Type B pancreatic cell (in vitro differentiated cells): Measurements from ENCODE around the gene SDF2L1. TPM values are rescaled to one million over a fixed set of nuclear protein-coding genes. Genes with fewer than 3 reads are reported as not detected.
"Not testable (repeated sequence)": the region's sequence is repeated elsewhere in the genome, so short reads cannot be mapped to it uniquely, and the experiment has no call there.

Source experiments
- DNase-seq: peaks from one replicate; pipeline ENCODE4 v3.0.0; 2021; ENCODE audit warnings: mixed read lengths; ENCODE audit not compliant: unreplicated experiment; ENCODE audit errors: extremely low spot score
- H3K27ac Mint-ChIP-seq: 2 replicates; pipeline ENCODE4 v1.8.0; 2021; ENCODE audit warnings: mild to moderate bottlenecking, mixed read lengths
- H3K27me3 Mint-ChIP-seq: 2 replicates; pipeline ENCODE4 v1.8.0; 2021; ENCODE audit warnings: mixed read lengths
- H3K36me3 Mint-ChIP-seq: 2 replicates; pipeline ENCODE4 v1.8.0; 2021; ENCODE audit warnings: mixed read lengths
- H3K4me1 Mint-ChIP-seq: one replicate; pipeline ENCODE4 v1.8.0; 2021; ENCODE audit warnings: mixed read lengths; ENCODE audit not compliant: unreplicated experiment
- H3K4me3 Mint-ChIP-seq: 2 replicates; pipeline ENCODE4 v1.8.0; 2021; ENCODE audit warnings: mild to moderate bottlenecking, mixed read lengths
- H3K9me3 Mint-ChIP-seq: 2 replicates; pipeline ENCODE4 v1.8.0; 2021; ENCODE audit warnings: mixed read lengths
- CTCF ChIP-seq: fragments of 200-600 bp; sonication (generic); conservative IDR thresholded peaks from 2 replicates; pipeline ENCODE4 v1.5.0; 2021; ENCODE audit warnings: antibody characterized with exemption, mild to moderate bottlenecking
- total RNA-seq: library from RNA; stranded (reverse); gene quantifications from 2 replicates; pipeline ENCODE4 v1.2.1, GENCODE V29; 2021; ENCODE audit warnings: low replicate concordance

SDF2L1 gene
- total RNA-seq, 1 donor from 2014 or later, result 56.3 TPM

GRCh38 chr22:21672107-21672629, 30.1 kb downstream of the SDF2L1 start:
- Mint-ChIP-seq H3K4me3 (no peak overlapping the region), H3K27me3 (no peaks in the 10 kb centered on the region), H3K27ac (no peak overlapping the region), H3K36me3 (peaks cover 9% of the 10 kb centered on the region), H3K4me1 (peaks cover 5% of the 10 kb centered on the region), H3K9me3 (no peaks in the 10 kb centered on the region)
- DNase-seq, result no peak
- no peak for TF ChIP-seq CTCF

GRCh38 chr22:21673534-21674321, 31.6 kb downstream of the SDF2L1 start:
- TF ChIP-seq CTCF, result no peak
- no peaks in the 10 kb centered on the region for H3K4me1 Mint-ChIP-seq

GRCh38 chr22:21674638-21675245, 32.6 kb downstream of the SDF2L1 start:
- DNase-seq, result no peak
- no peak for TF ChIP-seq CTCF
- H3K4me1 Mint-ChIP-seq, result no peaks in the 10 kb centered on the region
- no peaks in the 10 kb centered on the region for H3K27me3 Mint-ChIP-seq
- H3K9me3 Mint-ChIP-seq, result no peaks in the 10 kb centered on the region
- H3K4me3 Mint-ChIP-seq, result no peak overlapping the region
- H3K36me3 Mint-ChIP-seq, result peaks cover 17% of the 10 kb centered on the region
- no peak overlapping the region for H3K27ac Mint-ChIP-seq

More at GRCh38 chr22:21673534-21674321, 31.6 kb downstream of the SDF2L1 start:
- H3K27me3 Mint-ChIP-seq, result no peaks in the 10 kb centered on the region
- H3K27ac Mint-ChIP-seq, result no peak overlapping the region
- H3K36me3 Mint-ChIP-seq, result peaks cover 17% of the 10 kb centered on the region
- no peak for DNase-seq
- no peak overlapping the region for H3K4me3 Mint-ChIP-seq
- H3K9me3 Mint-ChIP-seq, result no peaks in the 10 kb centered on the region

- DNase-seq, result no peak
- Mint-ChIP-seq H3K4me1 (no peaks in the 10 kb centered on the region), H3K9me3 (no peaks in the 10 kb centered on the region), H3K36me3 (peaks cover 12% of the 10 kb centered on the region), H3K27ac (no peak overlapping the region), H3K4me3 (no peak overlapping the region), H3K27me3 (no peaks in the 10 kb centered on the region)
- no peak for TF ChIP-seq CTCF
These were observed 35.7 kb downstream of the SDF2L1 start for GRCh38 chr22:21677606-21678443.

- H3K36me3 Mint-ChIP-seq, result peaks cover 12% of the 10 kb centered on the region
- H3K27me3 Mint-ChIP-seq, result not testable (repeated sequence)
These were observed 36.7 kb downstream of the SDF2L1 start for GRCh38 chr22:21678842-21679241.

More at GRCh38 chr22:21678842-21679241, 36.7 kb downstream of the SDF2L1 start:
- not testable (repeated sequence) for H3K4me3 Mint-ChIP-seq, H3K27ac Mint-ChIP-seq, H3K9me3 Mint-ChIP-seq, DNase-seq, H3K4me1 Mint-ChIP-seq
